H1 (cell line): ENCODE results near the gene MEST. TPM values are rescaled to one million over a fixed set of nuclear protein-coding genes. Genes with fewer than 3 reads are reported as not detected.
A peak's percentile ranks its signal among the peaks of the same experiment; 100 is the strongest.

ENCODE experiments used
- CTCF ChIA-PET: fragments of 300-600 bp; sonication (Branson Sonifier 250); formaldehyde crosslinking; loops from one replicate; lab custom pipeline; 2021; ENCODE audit not compliant: partially characterized antibody; lab: Charles Lee
- POLR2A ChIA-PET: fragments of 300-600 bp; sonication (Branson Sonifier 250); formaldehyde crosslinking; loops from one replicate; lab custom pipeline; 2021; ENCODE audit warnings: inconsistent platforms; ENCODE audit not compliant: partially characterized antibody; lab: Charles Lee
- DNase-seq, 2 experiments: peaks; one replicate each; pipeline versions ENCODE4 v3.0.0 to v3.0.0-alpha.2; 2010 to 2022; ENCODE audit warnings: low spot score in 2 of 2, low read depth in 1 of 2, mixed read lengths in 1 of 2
- FAIRE-seq: peaks from 2 replicates; lab custom pipeline; 2011; peaks lifted over from hg19 to GRCh38; lab: Jason Lieb, UNC
- H2AFZ ChIP-seq: 2 replicates; pipeline ENCODE4 v1.8.1; 2012; ENCODE audit warnings: low read length, inconsistent platforms
- H2AK5ac ChIP-seq: 2 replicates; pipeline ENCODE4 v1.6.1; 2013; ENCODE audit warnings: low read depth, low read length
- H2BK120ac ChIP-seq: replicated peaks from 2 replicates; pipeline ENCODE3; 2013; ENCODE audit warnings: low read depth, low read length, inconsistent platforms
- H2BK12ac ChIP-seq: 2 replicates; pipeline ENCODE4 v1.6.1; 2013; ENCODE audit warnings: low read depth, low read length
- H2BK15ac ChIP-seq: 2 replicates; pipeline ENCODE4 v1.6.1; 2013; ENCODE audit warnings: low read length
- H2BK20ac ChIP-seq: 2 replicates; pipeline ENCODE4 v1.6.1; 2013; ENCODE audit warnings: low read length
- H2BK5ac ChIP-seq: 2 replicates; pipeline ENCODE4 v1.6.1; 2013; ENCODE audit warnings: low read depth, low read length
- H3K14ac ChIP-seq: 2 replicates; pipeline ENCODE4 v1.6.1; 2013; ENCODE audit warnings: inconsistent platforms; ENCODE audit not compliant: insufficient read length
- H3K18ac ChIP-seq: 2 replicates; pipeline ENCODE4 v1.6.1; 2013; ENCODE audit warnings: low read length; ENCODE audit errors: extremely low read depth
- H3K23ac ChIP-seq: 2 replicates; pipeline ENCODE4 v1.6.1; 2013; ENCODE audit warnings: inconsistent platforms; ENCODE audit not compliant: insufficient read length
- H3K23me2 ChIP-seq: 2 replicates; pipeline ENCODE4 v1.6.1; 2013; ENCODE audit warnings: low read depth, low read length
- H3K27ac ChIP-seq: 2 replicates; pipeline ENCODE4 v1.6.1; 2011; ENCODE audit warnings: low read depth, low read length, inconsistent platforms
- H3K27me3 ChIP-seq, 4 experiments: replicated peaks in 1 of 4; 1 replicate in 1 of 4; 2 replicates in 3 of 4; pipeline versions ENCODE4 v1.6.1 to v1.8.1; 2011 to 2013; ENCODE audit warnings: low read length in 3 of 4, mild to moderate bottlenecking in 3 of 4, inconsistent platforms in 2 of 4, mixed read lengths in 2 of 4, moderate library complexity in 1 of 4; ENCODE audit not compliant: control insufficient read depth in 3 of 4, insufficient read depth in 3 of 4; ENCODE audit errors: extremely low read depth in 1 of 4
- H3K36me3 ChIP-seq, 4 experiments: 2 replicates each; pipeline versions ENCODE4 v1.6.1 to v1.8.1; 2011 to 2013; ENCODE audit warnings: mild to moderate bottlenecking in 4 of 4, low read length in 3 of 4, moderate library complexity in 2 of 4, control low read depth in 1 of 4, inconsistent platforms in 1 of 4; ENCODE audit not compliant: insufficient read depth in 4 of 4, control insufficient read depth in 2 of 4
- H3K4ac ChIP-seq: replicated peaks from 2 replicates; pipeline ENCODE3; 2013; ENCODE audit warnings: low read length, low read depth, mixed read lengths, inconsistent platforms; ENCODE audit not compliant: insufficient read length
- H3K4me1 ChIP-seq, 4 experiments: replicated peaks in 1 of 4; 1 replicate in 1 of 4; 2 replicates in 3 of 4; pipeline versions ENCODE4 v1.6.1 to v1.8.1; 2011 to 2013; ENCODE audit warnings: low read length in 3 of 4, inconsistent platforms in 2 of 4, mixed read lengths in 1 of 4; ENCODE audit not compliant: insufficient read depth in 4 of 4, control insufficient read depth in 3 of 4
- H3K4me2 ChIP-seq, 2 experiments: 2 replicates each; pipeline versions ENCODE4 v1.6.1 to v1.8.1; 2011 to 2013; ENCODE audit warnings: low read depth in 2 of 2, low read length in 2 of 2, control low read depth in 1 of 2, inconsistent platforms in 1 of 2, mild to moderate bottlenecking in 1 of 2; ENCODE audit not compliant: insufficient read depth in 1 of 2
- H3K4me3 ChIP-seq, 4 experiments: fragments of 200-600, 300-600 bp in 1 of 4; sonication (generic), shearing (Covaris generic), sonication (Bioruptor Twin) in 1 of 4; 2 replicates each; pipeline versions ENCODE4 v1.5.1 to v1.8.1; 2011 to 2016; ENCODE audit warnings: low read length in 4 of 4, low read depth in 3 of 4, control low read depth in 2 of 4, inconsistent platforms in 2 of 4, mild to moderate bottlenecking in 2 of 4, mixed read lengths in 1 of 4, moderate library complexity in 1 of 4; ENCODE audit not compliant: insufficient read depth in 2 of 4; ENCODE audit errors: extremely low read depth in 1 of 4
- H3K56ac ChIP-seq: replicated peaks from 2 replicates; pipeline ENCODE3; 2013; ENCODE audit warnings: low read depth, mild to moderate bottlenecking, mixed read lengths, low read length, inconsistent platforms; ENCODE audit not compliant: insufficient read length
- H3K79me1 ChIP-seq: 2 replicates; pipeline ENCODE4 v1.6.1; 2013; ENCODE audit warnings: low read depth, low read length, control low read depth
- H3K79me2 ChIP-seq, 2 experiments: 2 replicates each; pipeline versions ENCODE4 v1.6.1 to v1.8.1; 2012 to 2013; ENCODE audit warnings: low read length in 2 of 2, mild to moderate bottlenecking in 2 of 2, inconsistent platforms in 1 of 2; ENCODE audit not compliant: insufficient read depth in 2 of 2, control insufficient read depth in 1 of 2
- H3K9ac ChIP-seq, 4 experiments: replicated peaks in 1 of 4; 1 replicate in 1 of 4; 2 replicates in 3 of 4; pipeline versions ENCODE4 v1.6.1 to v1.8.1; 2011 to 2013; ENCODE audit warnings: low read depth in 3 of 4, low read length in 3 of 4, control low read depth in 2 of 4, mild to moderate bottlenecking in 2 of 4, moderate library complexity in 2 of 4, inconsistent platforms in 1 of 4; ENCODE audit errors: extremely low read depth in 1 of 4
- H3K9me3 ChIP-seq, 2 experiments: 2 replicates each; pipeline versions ENCODE4 v1.6.1 to v1.8.1; 2012 to 2013; ENCODE audit warnings: mild to moderate bottlenecking in 2 of 2, moderate library complexity in 2 of 2, control low read depth in 1 of 2, inconsistent platforms in 1 of 2, low read depth in 1 of 2, low read length in 1 of 2, mixed read lengths in 1 of 2; ENCODE audit not compliant: insufficient read depth in 2 of 2
- H4K20me1 ChIP-seq, 2 experiments: replicated peaks in 1 of 2; 2 replicates each; pipeline versions ENCODE3 to v1.8.1; 2011 to 2013; ENCODE audit warnings: inconsistent platforms in 2 of 2, low read length in 2 of 2, mild to moderate bottlenecking in 1 of 2; ENCODE audit not compliant: insufficient read depth in 2 of 2, control insufficient read depth in 1 of 2
- H4K5ac ChIP-seq: 2 replicates; pipeline ENCODE4 v1.6.1; 2013; ENCODE audit warnings: low read length, low read depth, mixed read lengths, inconsistent platforms; ENCODE audit not compliant: insufficient read length
- H4K8ac ChIP-seq: 2 replicates; pipeline ENCODE4 v1.8.0; 2013; ENCODE audit warnings: mild to moderate bottlenecking, moderate library complexity, low read length, inconsistent platforms; ENCODE audit not compliant: insufficient read depth; ENCODE audit errors: extremely low read depth
- H4K91ac ChIP-seq: replicated peaks from 2 replicates; pipeline ENCODE3; 2013; ENCODE audit warnings: low read length, mixed read lengths, inconsistent platforms; ENCODE audit not compliant: insufficient read length
- MAFK ChIP-seq: IDR thresholded peaks from 2 replicates; pipeline ENCODE4 v1.6.1; 2012; ENCODE audit warnings: low read depth, mild to moderate bottlenecking, improper control_type of control experiment, low read length
- POLR2AphosphoS5 ChIP-seq: IDR thresholded peaks from 2 replicates; pipeline ENCODE4 v1.6.1; 2011; ENCODE audit warnings: low read depth, low read length
- RXRA ChIP-seq: IDR thresholded peaks from 2 replicates; pipeline ENCODE4 v1.6.1; 2011; ENCODE audit warnings: low read depth, mild to moderate bottlenecking, low read length, moderate library complexity; ENCODE audit not compliant: insufficient read depth
- SIRT6 ChIP-seq: IDR thresholded peaks from one replicate; pipeline ENCODE4 v1.7.1; 2012; ENCODE audit warnings: low read length, inconsistent platforms
- SIX5 ChIP-seq: IDR thresholded peaks from 2 replicates; pipeline ENCODE4 v1.6.1; 2011; ENCODE audit warnings: mild to moderate bottlenecking, low read depth, low read length
- TBP ChIP-seq: IDR thresholded peaks from 2 replicates; pipeline ENCODE4 v1.6.1; 2011; ENCODE audit warnings: low read depth, low read length, improper control_type of control experiment
- TEAD4 ChIP-seq: IDR thresholded peaks from 2 replicates; pipeline ENCODE4 v1.6.1; 2012; ENCODE audit warnings: low read depth, low read length, inconsistent platforms, mixed read lengths
- WGBS, 2 experiments: shearing (Covaris generic) in 1 of 2; methylation state at CpG; one replicate each; pipeline versions ENCODE4 v1.1.6 to v1.1.7; 2013 to 2015; ENCODE audit warnings: low lambda C conversion rate in 2 of 2, mixed read lengths in 2 of 2, inconsistent platforms in 1 of 2, low coverage in 1 of 2, missing lambda C conversion rate in 1 of 2; ENCODE audit not compliant: insufficient replicate concordance in 2 of 2, insufficient coverage in 1 of 2, insufficient read length in 1 of 2; ENCODE audit errors: extremely low coverage in 1 of 2, missing lambda C conversion rate in 1 of 2; 5-methylcytosine and 5-hydroxymethylcytosine counted together
- long read RNA-seq, 2 experiments: library from RNA in 1 of 2; library from capped mRNA in 1 of 2; stranded (forward); transcript quantifications; one replicate each; pipeline ENCODE4 v2.0.0, GENCODE V29; 2021; ENCODE audit warnings: inconsistent platforms in 1 of 2
- polyA minus RNA-seq, 3 experiments: library from RNA; depleted of rRNA, polyadenylated mRNA; stranded (reverse); fragments of >200 nt; gene quantifications; 1 replicate in 2 of 3; 2 replicates in 1 of 3; pipeline ENCODE4 v1.2.3, GENCODE V29; 2011
- polyA plus RNA-seq, 7 experiments: library from polyadenylated mRNA; depleted of rRNA in 3 of 7; stranded (reverse) in 5 of 7; unstranded in 2 of 7; fragments of >200 nt in 5 of 7; fragments of 200-250 nt in 2 of 7; gene quantifications; 1 replicate in 5 of 7; 2 replicates in 1 of 7; 4 replicates in 1 of 7; pipeline versions ENCODE4 v1.2.1 to v1.2.3, GENCODE V29; 2011 to 2013; ENCODE audit warnings: missing spikeins in 2 of 7, mixed read lengths in 2 of 7
- total RNA-seq: library from RNA; stranded (reverse); fragmentation: NEBNext Ultra II Directional; extraction: Animal tissue kit (Norgen Biotek cat#: 25700); gene quantifications from 2 replicates; pipeline ENCODE4 v1.2.1, GENCODE V29; 2021

The MEST gene
- 269 and 283 TPM in 2 replicates for total RNA-seq
- polyA plus RNA-seq (2011; rRNA removed) = 152 and 176 TPM in 2 replicates
- 145 TPM for polyA plus RNA-seq (2011; cell fraction: cytosol; rRNA removed)
- 106 TPM for polyA plus RNA-seq (2011; cell fraction: nucleus; rRNA removed)
- 142 to 251 TPM (median 183 TPM) in 4 replicates for polyA plus RNA-seq (2012, experiment 1 of 2)
- polyA plus RNA-seq (2012, experiment 2 of 2) = 36.0 TPM
- 137 TPM for polyA plus RNA-seq (2013, experiment 1 of 2)
- 152 TPM for polyA plus RNA-seq (2013, experiment 2 of 2)
- 452 and 550 TPM in 2 replicates for polyA minus RNA-seq (2011; rRNA and poly(A)+ RNA removed)
- polyA minus RNA-seq (2011; cell fraction: cytosol; rRNA and poly(A)+ RNA removed) = 148 TPM
- 213 TPM for polyA minus RNA-seq (2011; cell fraction: nucleus; rRNA and poly(A)+ RNA removed)
- long read RNA-seq, experiment 1, transcript MEST-201 (12 exons, 2,505 nt) = minor isoform, 24 of 317 reads
- long read RNA-seq, experiment 1, transcript MEST-202 (12 exons, 2,443 nt) = major isoform, 44 of 317 reads
- long read RNA-seq, experiment 1, partial matches to known transcripts = 141 of 317 reads
- long read RNA-seq, experiment 1, other reads (novel, unspliced or antisense) = 104 of 317 reads
- long read RNA-seq, experiment 2, transcript MEST-202 (12 exons, 2,443 nt) = major isoform, 87 of 113 reads
- long read RNA-seq, experiment 2, transcript MEST-206 (11 exons, 2,337 nt) = minor isoform, 6 of 113 reads
- long read RNA-seq, experiment 2, partial matches to known transcripts = 5 of 113 reads
- long read RNA-seq, experiment 2, other reads (novel, unspliced or antisense) = 15 of 113 reads

GRCh38 chr7:130491841-130492522 is at the start of gene MEST:
Gene MEST, plus strand, starts transcription at chr7:130492085. Its CDS starts 229 bp downstream, at chr7:130492314.
- no peak within 1 kb of the TSS for H2BK20ac ChIP-seq
- H2BK15ac ChIP-seq = no peak within 1 kb of the TSS
- H3K27me3 ChIP-seq = peaks cover 0 to 8% (median 0%) of the 10 kb centered on the region in 4 experiments; a peak in 3 of 7 replicates
- peaks cover 0 to 80% of the 10 kb centered on the region in 2 experiments; a peak in 2 of 4 replicates for H3K79me2 ChIP-seq
- H3K14ac ChIP-seq = no peak within 1 kb of the TSS
- H4K5ac ChIP-seq = no peak within 1 kb of the TSS
- no peak within 1 kb of the TSS for H2AFZ ChIP-seq
- peak within 1 kb of the TSS; percentile 69 to 86 for H3K4me2 ChIP-seq
- peaks cover 14% of the 10 kb centered on the region; the same call in 1 of the 2 replicates for H3K23me2 ChIP-seq
- peak within 1 kb of the TSS; percentile 34 to 65 (median 50) for H3K9ac ChIP-seq
- H2AK5ac ChIP-seq = peak within 1 kb of the TSS; percentile 6; the same call in 1 of the 2 replicates
- no peak within 1 kb of the TSS for H3K4ac ChIP-seq
- H3K79me1 ChIP-seq = peaks cover 5% of the 10 kb centered on the region; the same call in 1 of the 2 replicates
- CTCF ChIA-PET = interaction anchor here (0.6 to 1.4 kb wide), 9 partner anchors 10 to 286 kb away, joined by 3 to 5 read pairs (median 3); no protein-coding TSS in a partner anchor
- H3K23ac ChIP-seq = no peak within 1 kb of the TSS
- peak within 1 kb of the TSS; percentile 55 to 67 (median 60) for H3K4me3 ChIP-seq
- peak within 1 kb of the TSS; percentile 21 for H3K56ac ChIP-seq
- 0 out of 2 replicates have a peak within 1 kb of the TSS, but pooled peaks have one; percentile 11 for H3K18ac ChIP-seq
- DNase-seq (peak in 1 of 2 experiments; percentile 59), FAIRE-seq (no peak)
- peak within 1 kb of the TSS; percentile 21 for H2BK5ac ChIP-seq
- H2BK12ac ChIP-seq = no peak within 1 kb of the TSS; the same call in 1 of the 2 replicates
- POLR2A ChIA-PET = interaction anchor here (0.5 to 2.6 kb wide), 3 partner anchors 217 to 287 kb away, joined by 3 to 9 read pairs (median 3); partner anchors contain the start of gene TMEM209
- peaks cover 0 to 19% of the 10 kb centered on the region in 2 experiments; a peak in 2 of 4 replicates for H3K9me3 ChIP-seq
- H2BK120ac ChIP-seq = no peak within 1 kb of the TSS
- peak within 1 kb of the TSS; percentile 75 for H4K8ac ChIP-seq
- peaks cover 0 to 29% (median 3%) of the 10 kb centered on the region in 4 experiments; a peak in 4 of 8 replicates for H3K36me3 ChIP-seq
- no peak within 1 kb of the TSS for H3K27ac ChIP-seq
- H3K4me1 ChIP-seq = peaks cover 2 to 12% (median 4%) of the 10 kb centered on the region in 4 experiments; a peak in 6 of 7 replicates
- peak within 1 kb of the TSS; percentile 35 for H4K91ac ChIP-seq
- 55% methylated on average over 55 of the region's 71 CpGs; no CpG with 5 or more reads in 1 of the 2 experiments for WGBS, 2 experiments
- H4K20me1 ChIP-seq = peaks cover 3 to 4% of the 10 kb centered on the region in 2 experiments
- TF ChIP-seq RXRA (no peak), SIRT6 (no peak), SIX5 (no peak), TEAD4 (0 out of 2 replicates have a peak, but pooled peaks have one; percentile 41), TBP (peak; percentile 32; the same call in 1 of the 2 replicates), POLR2AphosphoS5 (peak; percentile 35; the same call in 1 of the 2 replicates), MAFK (no peak)
